IPS DF 6.9 (cell line): ENCODE measurements around the gene IL1RAPL1.

Experiments used
- DNase-seq: peaks from one replicate; pipeline ENCODE4 v3.0.0-alpha.2; 2013; ENCODE audit warnings: low read depth, low spot score
- H3K27ac ChIP-seq: one replicate; pipeline ENCODE4 v1.5.1; 2013; ENCODE audit warnings: low read length, control low read depth
- H3K27me3 ChIP-seq: 2 replicates; pipeline ENCODE4 v1.6.1; 2013; ENCODE audit warnings: mild to moderate bottlenecking, low read length; ENCODE audit not compliant: control insufficient read depth, insufficient read depth
- H3K36me3 ChIP-seq: 2 replicates; pipeline ENCODE4 v1.6.1; 2013; ENCODE audit warnings: low read length; ENCODE audit not compliant: control insufficient read depth, insufficient read depth
- H3K4me1 ChIP-seq: 2 replicates; pipeline ENCODE4 v1.6.1; 2013; ENCODE audit warnings: low read length; ENCODE audit not compliant: control insufficient read depth, insufficient read depth
- H3K4me3 ChIP-seq: 2 replicates; pipeline ENCODE4 v1.5.1; 2013; ENCODE audit warnings: mild to moderate bottlenecking, low read length
- H3K9me3 ChIP-seq: 2 replicates; pipeline ENCODE4 v1.6.1; 2013; ENCODE audit warnings: low read length, inconsistent platforms; ENCODE audit not compliant: control insufficient read depth, insufficient read depth
- WGBS: extraction: QIAGEN DNeasy Blood & Tissue Kit; methylation state at CpG from one replicate; pipeline ENCODE4 v1.1.7; 2013; ENCODE audit warnings: mixed read lengths, missing lambda C conversion rate; ENCODE audit not compliant: insufficient read length, insufficient coverage; 5-methylcytosine and 5-hydroxymethylcytosine counted together

IL1RAPL1 gene

DNA sequence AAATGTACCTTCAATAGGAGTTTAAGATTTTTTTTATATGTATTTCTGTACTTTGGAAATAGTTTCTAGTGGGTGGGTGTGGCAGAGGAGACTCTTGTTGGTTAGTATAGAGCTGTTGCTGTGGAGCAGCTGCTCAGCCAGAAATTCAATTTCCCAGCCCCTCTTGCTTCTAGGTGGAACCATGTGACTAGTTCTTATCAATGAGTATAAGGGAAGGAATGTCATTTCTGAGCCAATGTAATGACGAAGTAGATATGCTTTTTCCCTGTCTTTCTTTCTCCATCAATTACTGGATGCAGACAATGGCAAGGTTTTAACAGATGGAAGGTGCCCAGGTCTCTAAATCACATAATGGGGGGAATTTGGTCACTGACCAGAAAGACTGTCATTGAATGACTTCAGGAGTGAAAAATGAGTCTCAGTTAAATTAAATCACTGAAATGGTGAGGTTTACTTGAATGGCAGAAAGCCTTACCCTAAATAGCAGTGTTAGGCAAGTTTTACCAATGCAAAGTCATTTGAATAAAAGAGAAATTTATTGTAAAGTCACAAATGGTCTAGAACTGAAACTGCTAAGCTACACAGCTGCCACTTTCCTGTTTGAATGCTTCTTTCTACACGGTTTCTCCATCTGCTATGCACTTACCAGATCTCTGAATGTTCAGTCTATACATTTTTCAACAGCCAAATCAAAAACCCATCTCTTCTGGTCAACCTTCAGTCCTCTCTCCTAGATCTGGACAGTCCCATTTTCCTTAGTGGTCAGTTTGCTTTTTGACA lies 832.7 kb downstream of the IL1RAPL1 start:
- Histone ChIP-seq H3K9me3 (no peaks in the 10 kb centered on the region), H3K4me3 (no peak overlapping the region), H3K27me3 (no peaks in the 10 kb centered on the region), H3K27ac (no peak overlapping the region), H3K4me1 (no peaks in the 10 kb centered on the region), H3K36me3 (no peaks in the 10 kb centered on the region)
- no peak for DNase-seq
- WGBS, result no CpG with 5 or more reads among the region's 2 CpGs

DNA sequence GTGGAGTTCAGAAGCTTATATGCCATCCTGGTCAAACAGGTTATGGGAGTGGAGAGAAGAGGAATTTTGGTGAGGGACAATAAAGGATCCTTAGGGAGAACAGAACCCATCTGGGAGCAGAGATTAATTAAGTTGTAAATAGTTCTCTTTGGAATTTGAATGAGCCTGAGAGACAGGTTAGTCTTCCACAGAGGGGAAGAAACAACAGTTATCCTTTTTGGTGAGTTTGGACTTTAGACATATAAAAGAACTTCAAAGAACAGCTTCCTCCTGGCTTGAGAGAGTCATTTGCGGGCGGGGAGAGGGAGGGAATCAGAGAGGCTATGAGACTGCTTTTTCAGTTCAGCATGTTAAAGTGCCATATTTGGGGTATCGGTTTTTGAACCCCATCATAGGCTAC lies 834.8 kb downstream of the IL1RAPL1 start:
- Histone ChIP-seq H3K4me1 (no peaks in the 10 kb centered on the region), H3K4me3 (no peak overlapping the region), H3K9me3 (no peaks in the 10 kb centered on the region), H3K36me3 (no peaks in the 10 kb centered on the region), H3K27ac (no peak overlapping the region), H3K27me3 (no peaks in the 10 kb centered on the region)
- DNase-seq, result no peak
- WGBS, result no CpG with 5 or more reads among the region's 3 CpGs

DNA sequence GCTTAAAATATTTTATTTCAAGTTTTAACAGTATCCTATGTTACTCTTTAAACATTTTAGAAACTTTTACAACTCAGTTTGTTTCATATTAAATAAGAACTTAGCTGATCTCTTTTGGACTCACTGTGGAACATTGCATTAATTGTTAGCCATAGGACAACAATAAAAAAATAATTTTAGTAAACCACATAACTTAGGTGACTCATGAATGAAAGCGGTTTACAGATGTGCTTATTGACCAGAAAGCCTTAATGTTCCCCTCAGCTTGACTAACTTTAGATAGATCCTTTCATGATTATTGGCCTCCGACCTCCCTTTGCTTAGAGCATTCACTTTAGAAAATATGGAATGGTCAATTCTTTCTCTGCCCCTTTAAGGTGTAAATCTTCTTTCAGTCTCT lies 844.6 kb downstream of the IL1RAPL1 start:
- DNase-seq, result no peak
- H3K27ac ChIP-seq, result no peak overlapping the region
- H3K4me1 ChIP-seq, result no peaks in the 10 kb centered on the region
- no CpG with 5 or more reads among the region's 2 CpGs for WGBS
- no peaks in the 10 kb centered on the region for H3K27me3 ChIP-seq
- H3K4me3 ChIP-seq, result no peak overlapping the region
- no peaks in the 10 kb centered on the region for H3K36me3 ChIP-seq
- H3K9me3 ChIP-seq, result no peaks in the 10 kb centered on the region

DNA sequence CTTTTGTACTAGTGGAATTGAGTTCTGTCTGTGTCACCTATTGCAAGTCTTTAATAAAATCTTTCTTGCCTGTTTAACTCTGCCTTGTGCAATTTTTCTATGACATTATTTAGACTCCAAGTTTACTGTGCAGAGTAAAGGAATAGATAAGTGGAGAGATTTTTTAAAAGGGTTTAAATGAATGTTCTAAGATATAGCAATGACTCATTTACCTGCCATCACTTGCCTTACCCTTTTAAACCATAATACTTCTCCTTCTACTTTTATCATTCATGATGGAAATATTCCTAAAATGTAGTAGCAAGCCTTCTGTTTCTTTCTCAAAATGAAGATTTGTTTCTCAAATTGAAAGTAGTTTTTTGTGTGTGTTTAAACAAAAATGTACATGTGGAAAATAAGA lies 845.3 kb downstream of the IL1RAPL1 start:
- H3K9me3 ChIP-seq, result no peaks in the 10 kb centered on the region
- no peak overlapping the region for H3K27ac ChIP-seq
- no peaks in the 10 kb centered on the region for H3K27me3 ChIP-seq
- no peaks in the 10 kb centered on the region for H3K36me3 ChIP-seq
- H3K4me3 ChIP-seq, result no peak overlapping the region
- no peaks in the 10 kb centered on the region for H3K4me1 ChIP-seq
- no peak for DNase-seq

DNA sequence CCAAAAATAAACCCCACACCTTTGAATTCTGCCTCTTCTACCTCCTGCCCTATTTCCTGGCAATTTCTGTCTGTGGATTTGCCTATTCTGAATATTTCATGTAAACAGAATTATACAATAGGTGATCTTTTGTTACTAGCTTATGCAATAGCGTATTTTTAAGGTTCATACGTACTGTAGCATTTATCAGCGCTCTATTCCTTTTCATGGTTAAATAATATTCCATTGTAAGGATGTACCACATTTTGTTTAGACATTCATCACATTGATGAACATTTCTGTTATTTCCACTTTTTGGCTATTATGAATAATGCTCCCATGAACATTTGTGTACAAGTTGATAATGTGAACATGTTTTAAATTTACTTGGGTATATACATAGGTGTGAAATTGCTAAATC lies 847.7 kb downstream of the IL1RAPL1 start:
- H3K27ac ChIP-seq, result no peak overlapping the region
- no peak for DNase-seq
- H3K9me3 ChIP-seq, result no peaks in the 10 kb centered on the region
- no peaks in the 10 kb centered on the region for H3K4me1 ChIP-seq
- H3K4me3 ChIP-seq, result no peak overlapping the region
- WGBS, result no CpG with 5 or more reads among the region's 3 CpGs
- no peaks in the 10 kb centered on the region for H3K27me3 ChIP-seq
- H3K36me3 ChIP-seq, result no peaks in the 10 kb centered on the region

DNA sequence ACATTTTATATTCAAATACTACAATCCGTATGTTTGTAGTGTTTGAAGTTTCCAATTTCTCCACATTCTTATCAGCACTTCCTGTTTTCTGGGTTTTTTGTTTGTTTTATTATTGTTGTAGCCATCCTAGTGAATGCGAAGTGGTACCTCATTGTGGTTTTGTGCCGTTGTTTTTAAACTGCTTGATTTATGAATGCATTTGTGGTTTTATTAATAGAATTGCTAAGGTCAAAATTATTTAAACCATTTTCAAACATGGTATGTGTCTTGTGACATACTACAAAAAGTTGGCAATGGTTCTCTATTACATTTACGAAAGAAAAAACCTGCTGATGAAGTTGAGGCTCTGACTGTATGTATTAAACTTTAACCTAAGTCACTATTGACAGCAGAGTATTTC lies 848.1 kb downstream of the IL1RAPL1 start:
- H3K9me3 ChIP-seq, result no peaks in the 10 kb centered on the region

DNA sequence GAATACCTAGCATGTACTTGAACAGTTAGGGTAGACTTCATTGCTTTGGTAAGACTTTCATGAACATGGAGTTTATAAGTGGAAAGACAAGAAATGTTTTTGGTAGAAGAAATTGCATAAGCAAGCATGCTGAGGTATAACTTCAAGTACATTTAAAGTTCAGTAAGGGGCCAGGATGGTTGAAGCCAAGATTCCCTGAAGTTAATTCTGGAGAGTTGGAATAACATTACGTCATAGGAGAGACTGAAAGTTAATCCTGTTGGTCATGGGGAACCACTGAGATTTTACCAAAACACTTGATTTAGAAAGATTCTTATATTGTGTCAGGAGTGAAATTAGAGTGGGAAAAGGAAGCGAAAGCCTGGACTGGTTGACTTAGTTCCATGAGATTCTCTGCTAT lies 860.6 kb downstream of the IL1RAPL1 start:
- Histone ChIP-seq H3K4me3 (no peak overlapping the region), H3K27ac (no peak overlapping the region), H3K36me3 (no peaks in the 10 kb centered on the region), H3K4me1 (no peaks in the 10 kb centered on the region), H3K9me3 (no peaks in the 10 kb centered on the region), H3K27me3 (no peaks in the 10 kb centered on the region)
- no peak for DNase-seq
- no CpG with 5 or more reads among the region's 2 CpGs for WGBS

More for the DNA sequence above, 848.1 kb downstream of the IL1RAPL1 start:
- no CpG with 5 or more reads among the region's 4 CpGs for WGBS
- no peaks in the 10 kb centered on the region for H3K27me3 ChIP-seq
- no peak for DNase-seq
- no peaks in the 10 kb centered on the region for H3K36me3 ChIP-seq
- H3K4me1 ChIP-seq, result no peaks in the 10 kb centered on the region
- H3K27ac ChIP-seq, result no peak overlapping the region
- no peak overlapping the region for H3K4me3 ChIP-seq

DNA sequence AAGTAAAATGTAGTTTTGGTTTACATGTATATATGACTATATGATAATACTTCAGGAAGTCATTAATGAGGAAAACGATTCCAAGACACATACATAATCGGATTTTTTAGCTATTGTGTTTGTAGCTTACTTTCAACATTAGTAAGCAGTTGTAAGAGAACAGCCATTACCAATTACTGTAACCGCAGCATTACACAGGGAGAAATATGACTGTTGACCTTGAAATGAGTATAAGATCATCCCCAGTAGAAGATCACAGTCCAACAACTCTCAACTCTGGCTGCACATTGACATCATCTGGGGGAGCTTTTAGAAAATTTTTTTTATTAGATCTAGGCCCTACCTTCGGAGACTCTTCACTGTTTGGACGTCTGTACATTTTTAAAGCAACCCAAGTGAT lies 866.1 kb downstream of the IL1RAPL1 start:
- H3K9me3 ChIP-seq, result no peaks in the 10 kb centered on the region
- no CpG with 5 or more reads among the region's 5 CpGs for WGBS
- no peak overlapping the region for H3K27ac ChIP-seq
- no peak for DNase-seq
- H3K4me3 ChIP-seq, result no peak overlapping the region
- H3K36me3 ChIP-seq, result no peaks in the 10 kb centered on the region
- no peaks in the 10 kb centered on the region for H3K4me1 ChIP-seq
- no peaks in the 10 kb centered on the region for H3K27me3 ChIP-seq

DNA sequence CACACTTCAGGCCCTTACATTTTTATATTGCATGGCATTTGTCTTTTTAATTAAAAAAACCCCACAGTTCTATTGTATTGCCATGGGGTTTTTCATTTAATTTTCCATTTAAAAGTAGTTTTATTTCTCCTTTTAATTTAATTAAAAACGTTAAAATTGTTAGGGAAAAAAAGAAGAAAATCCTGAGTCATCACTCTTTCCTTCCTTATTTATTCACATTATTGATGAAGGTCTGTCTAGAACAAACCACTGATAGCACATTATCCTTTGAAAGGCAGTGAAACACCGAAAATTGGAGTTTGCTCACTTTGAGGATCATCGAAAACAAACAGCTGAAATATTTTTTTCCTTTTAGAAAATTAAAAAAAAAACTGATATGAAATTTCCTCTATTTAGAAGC lies 868.5 kb downstream of the IL1RAPL1 start:
- Histone ChIP-seq H3K4me3 (no peak overlapping the region), H3K9me3 (no peaks in the 10 kb centered on the region), H3K4me1 (no peaks in the 10 kb centered on the region), H3K27me3 (no peaks in the 10 kb centered on the region), H3K27ac (no peak overlapping the region), H3K36me3 (no peaks in the 10 kb centered on the region)
- WGBS, result no CpG with 5 or more reads among the region's 3 CpGs
- DNase-seq, result no peak

DNA sequence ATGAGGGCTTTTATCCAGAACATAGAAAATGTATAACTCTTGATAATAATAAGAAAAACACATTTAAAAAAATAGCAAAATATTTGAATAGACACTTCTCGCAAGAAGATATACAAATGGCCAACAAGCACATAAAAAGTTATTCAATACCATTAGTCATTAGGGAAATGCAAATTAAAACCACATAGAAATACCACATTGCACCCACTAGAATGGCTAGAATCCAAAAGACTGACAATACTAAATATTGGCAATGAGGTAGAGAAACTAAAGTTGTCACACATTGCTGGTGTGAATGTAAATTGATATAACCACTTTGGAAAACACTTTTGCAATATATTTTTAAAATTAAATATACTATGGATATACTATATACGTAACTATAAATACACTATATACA lies 873.8 kb downstream of the IL1RAPL1 start:
- Histone ChIP-seq H3K4me1 (no peaks in the 10 kb centered on the region), H3K27ac (no peak overlapping the region), H3K36me3 (no peaks in the 10 kb centered on the region), H3K9me3 (no peaks in the 10 kb centered on the region), H3K27me3 (no peaks in the 10 kb centered on the region), H3K4me3 (no peak overlapping the region)
- no CpG with 5 or more reads among the region's 2 CpGs for WGBS
- no peak for DNase-seq

DNA sequence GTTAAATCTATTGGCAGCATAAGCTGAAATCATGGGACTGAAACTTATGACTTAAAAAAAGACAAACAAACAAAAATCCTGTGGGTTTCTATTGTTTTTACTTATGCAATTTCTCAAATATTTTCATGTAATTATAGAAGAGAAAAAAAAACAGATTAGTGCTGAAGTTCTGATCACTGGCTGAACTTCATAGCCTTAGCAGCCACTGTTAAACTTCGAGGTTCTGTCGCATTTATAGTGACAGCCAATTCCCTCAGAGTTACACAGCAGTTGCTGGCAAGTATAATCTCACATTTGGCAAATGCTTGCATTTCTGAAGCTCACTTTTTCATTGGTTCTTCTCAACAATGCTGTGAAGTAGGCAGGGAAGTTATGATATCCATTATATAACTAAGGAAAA lies 879.2 kb downstream of the IL1RAPL1 start:
- Histone ChIP-seq H3K9me3 (no peaks in the 10 kb centered on the region), H3K27me3 (no peaks in the 10 kb centered on the region), H3K4me1 (no peaks in the 10 kb centered on the region), H3K27ac (no peak overlapping the region), H3K36me3 (no peaks in the 10 kb centered on the region), H3K4me3 (no peak overlapping the region)
- no peak for DNase-seq
- WGBS, result no CpG with 5 or more reads among the region's 2 CpGs
